ENCODE data around the gene SMG6.

GRCh38 chr17:2081564-2081963 lies 222.0 kb downstream of the SMG6 start:
- TF ChIP-seq CTCF (IDR thresholded peaks at IDR 0.05) = no peak
- TF ChIP-seq ZFX (IDR thresholded peaks at IDR 0.05; ENCODE audit: borderline replicate concordance) = no peak

Measured in 22Rv1 (cell line).